Vagina (tissue), 2 donors: ENCODE measurements around the gene RFC4. TPM values are rescaled to one million over a fixed set of nuclear protein-coding genes. Genes with fewer than 3 reads are reported as not detected.

ENCODE experiments used
- DNase-seq, 2 donors: peaks; one replicate each; pipeline ENCODE4 v3.0.0-alpha.2; 2017; ENCODE audit errors: extremely low spot score in 2 of 2
- H3K27ac ChIP-seq: fragments of 200-600 bp; sonication (generic); one replicate; pipeline ENCODE4 v1.5.1; 2019
- H3K27me3 ChIP-seq: fragments of 200-600 bp; sonication (generic); one replicate; pipeline ENCODE4 v1.5.1; 2019
- H3K36me3 ChIP-seq, 2 donors: fragments of 200-600 bp; sonication (generic); one replicate each; pipeline ENCODE4 v1.5.1; 2017 to 2019
- H3K4me1 ChIP-seq: fragments of 200-600 bp; sonication (generic); one replicate; pipeline ENCODE4 v1.5.1; 2019
- H3K4me3 ChIP-seq, 2 donors: fragments of 200-600 bp; sonication (generic); 1 replicate in 1 of 2; 2 replicates in 1 of 2; pipeline ENCODE4 v1.5.1; 2016 to 2019
- H3K9me3 ChIP-seq: fragments of 200-600 bp; sonication (generic); one replicate; pipeline ENCODE4 v1.5.1; 2019
- CTCF ChIP-seq, 3 experiments: fragments of 450-650 bp in 2 of 3; fragments of 200-600 bp in 1 of 3; sonication (generic) in 1 of 3; IDR thresholded peaks; one replicate each; pipeline ENCODE4 v1.5.1; 2017 to 2019; ENCODE audit warnings: antibody characterized with exemption in 3 of 3, mild to moderate bottlenecking in 2 of 3, moderate library complexity in 2 of 3
- POLR2A ChIP-seq, 2 donors: fragments of 450-650 bp; IDR thresholded peaks; one replicate each; pipeline ENCODE4 v1.6.1; 2017; ENCODE audit warnings: antibody characterized with exemption in 2 of 2, mild to moderate bottlenecking in 2 of 2, moderate library complexity in 2 of 2
- POLR2AphosphoS5 ChIP-seq, 2 donors: sonication (generic); formaldehyde crosslinking; IDR thresholded peaks; one replicate each; pipeline ENCODE4 v1.9.0; 2017; ENCODE audit warnings: antibody characterized with exemption in 2 of 2, mild to moderate bottlenecking in 2 of 2, low read depth in 1 of 2; ENCODE audit not compliant: insufficient read depth in 1 of 2
- intact Hi-C: fragments of 100-400 bp; cut with DNase I; formaldehyde crosslinking; loops from one replicate; pipeline ENCODE4 v1.15.1; 2023
- total RNA-seq: library from RNA; depleted of rRNA; stranded (reverse); fragments of >200 nt; gene quantifications from one replicate; pipeline ENCODE4 v1.2.3, GENCODE V29; 2016

Gene RFC4
- total RNA-seq, 1 donor from 2014 or later, result 8.3 TPM

- intact Hi-C loops, result loop anchor here (10.0 kb wide), 1 partner anchor 322 kb away; no protein-coding TSS in a partner anchor
- Histone ChIP-seq H3K4me1 (no peaks in the 10 kb centered on the region), H3K4me3 (no peak within 1 kb of the TSS), H3K27ac (no peak within 1 kb of the TSS), H3K9me3 (no peaks in the 10 kb centered on the region), H3K36me3 (no peaks in the 10 kb centered on the region), H3K27me3 (no peaks in the 10 kb centered on the region)
- peak in 1 of 2 donors; percentile 75 for DNase-seq
- TF ChIP-seq POLR2AphosphoS5 (IDR thresholded peaks at IDR 0.05; ENCODE audit: insufficient read depth in 1 of 2, low read depth in 1 of 2), result no peak
- TF ChIP-seq CTCF (IDR thresholded peaks at IDR 0.05), result no peak
- TF ChIP-seq POLR2A (IDR thresholded peaks at IDR 0.05), result no peak
Measured at GRCh38 chr3:186842426-186843038, 36.2 kb upstream of the RFC4 start, which contains the start of gene ADIPOQ. Gene ADIPOQ, plus strand, starts transcription at chr3:186842710. Its CDS starts 10,349 bp downstream, at chr3:186853059.

GRCh38 chr3:186841620-186842019 is 35.3 kb upstream of the RFC4 start:
- no peak overlapping the region for H3K4me3 ChIP-seq
- no peaks in the 10 kb centered on the region for H3K4me1 ChIP-seq
- DNase-seq, result peak in 1 of 2 donors; percentile 44
- no peaks in the 10 kb centered on the region for H3K27me3 ChIP-seq
- H3K36me3 ChIP-seq, result no peaks in the 10 kb centered on the region
- H3K27ac ChIP-seq, result no peak overlapping the region
- no peaks in the 10 kb centered on the region for H3K9me3 ChIP-seq
- no peak for TF ChIP-seq CTCF (IDR thresholded peaks at IDR 0.05)
- TF ChIP-seq POLR2A (IDR thresholded peaks at IDR 0.05), result no peak
- TF ChIP-seq POLR2AphosphoS5 (IDR thresholded peaks at IDR 0.05; ENCODE audit: insufficient read depth in 1 of 2, low read depth in 1 of 2), result no peak
- intact Hi-C loops, result loop anchor here (10.0 kb wide), 1 partner anchor 323 kb away; no protein-coding TSS in a partner anchor

- no peaks in the 10 kb centered on the region for H3K27me3 ChIP-seq
- no peaks in the 10 kb centered on the region for H3K9me3 ChIP-seq
- H3K36me3 ChIP-seq, result no peaks in the 10 kb centered on the region
- no peaks in the 10 kb centered on the region for H3K4me1 ChIP-seq
- H3K4me3 ChIP-seq, result no peak overlapping the region
- intact Hi-C loops, result loop anchor here (10.0 kb wide), 1 partner anchor 325 kb away; no protein-coding TSS in a partner anchor
- no peak for TF ChIP-seq POLR2A (IDR thresholded peaks at IDR 0.05)
- TF ChIP-seq CTCF (IDR thresholded peaks at IDR 0.05), result no peak
- TF ChIP-seq POLR2AphosphoS5 (IDR thresholded peaks at IDR 0.05; ENCODE audit: insufficient read depth in 1 of 2, low read depth in 1 of 2), result no peak
- no peak overlapping the region for H3K27ac ChIP-seq
- peak in 1 of 2 donors; percentile 67 for DNase-seq
Measured at GRCh38 chr3:186839874-186840641, 33.8 kb upstream of the RFC4 start.

GRCh38 chr3:186832276-186832675 is 26.0 kb upstream of the RFC4 start:
- Histone ChIP-seq H3K4me1 (peaks cover 5% of the 10 kb centered on the region), H3K4me3 (no peak overlapping the region), H3K36me3 (no peaks in the 10 kb centered on the region), H3K9me3 (no peaks in the 10 kb centered on the region), H3K27ac (no peak overlapping the region), H3K27me3 (no peaks in the 10 kb centered on the region)
- no peak for TF ChIP-seq POLR2AphosphoS5 (IDR thresholded peaks at IDR 0.05; ENCODE audit: insufficient read depth in 1 of 2, low read depth in 1 of 2)
- TF ChIP-seq CTCF (IDR thresholded peaks at IDR 0.05), result no peak
- no peak for TF ChIP-seq POLR2A (IDR thresholded peaks at IDR 0.05)
- intact Hi-C loops, result no loop called here
- DNase-seq, result no peak
